SH-SY5Y (cell line): ENCODE measurements around the gene EID1.

ENCODE experiments used
- GATA2 ChIP-seq: IDR thresholded peaks from 2 replicates; pipeline ENCODE4 v1.6.1; 2011; ENCODE audit warnings: mild to moderate bottlenecking, low read depth, low read length
- GATA3 ChIP-seq: IDR thresholded peaks from 2 replicates; pipeline ENCODE4 v1.6.1; 2011; ENCODE audit warnings: low read depth, mild to moderate bottlenecking, low read length, moderate library complexity

Gene EID1

GRCh38 chr15:48888191-48888590 is 10.3 kb downstream of the EID1 start:
- TF ChIP-seq GATA3 (no peak), GATA2 (no peak)

GRCh38 chr15:48888836-48889235 is 10.9 kb downstream of the EID1 start:
- TF ChIP-seq GATA2 (no peak), GATA3 (no peak)

DNA sequence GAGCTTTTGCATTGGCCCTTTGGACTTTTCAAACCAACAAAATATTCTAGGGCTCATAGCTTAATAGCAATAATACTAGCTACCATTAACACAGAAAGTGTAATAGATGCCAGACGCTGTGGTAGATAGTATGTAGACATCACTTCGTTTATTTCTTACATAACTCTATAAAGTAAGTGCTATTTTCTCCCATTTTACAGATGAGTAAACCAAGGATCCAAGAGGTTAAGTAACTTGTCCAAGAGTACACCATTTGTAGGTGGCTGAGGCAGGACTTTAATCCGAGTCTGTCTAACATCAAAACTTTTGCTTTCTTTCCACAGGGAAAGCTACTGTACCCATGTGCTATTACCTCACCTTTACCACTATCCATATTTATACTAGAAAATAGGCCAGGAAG is 12.0 kb downstream of the EID1 start:
- TF ChIP-seq GATA3 (no peak), GATA2 (no peak)

GRCh38 chr15:48890375-48890972 is 12.5 kb downstream of the EID1 start:
- TF ChIP-seq GATA3 (no peak), GATA2 (no peak)

DNA sequence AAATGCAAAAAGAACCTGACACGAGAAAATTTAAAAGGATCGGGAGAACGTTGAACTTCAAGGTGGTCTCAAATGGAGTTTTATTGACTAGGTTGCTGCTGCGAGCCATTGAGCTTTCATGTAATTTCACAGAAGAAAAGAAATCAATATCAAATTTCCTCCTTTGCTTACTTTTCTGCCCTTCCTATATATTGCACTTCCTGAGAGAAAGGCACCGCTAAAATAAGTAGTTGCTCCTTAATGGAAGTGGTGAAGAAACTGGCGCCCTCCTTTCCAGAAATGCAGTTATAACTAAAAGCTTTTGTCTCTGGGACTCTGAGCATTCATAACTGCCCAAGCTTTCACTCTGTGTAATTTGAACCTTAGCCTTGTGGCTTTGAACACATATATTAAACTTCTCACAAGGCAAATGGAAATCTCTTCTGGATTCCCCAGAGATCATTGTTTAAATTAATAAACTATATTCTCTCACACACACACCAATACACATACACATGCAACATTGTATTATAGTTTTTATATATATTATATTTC is 13.4 kb downstream of the EID1 start:
- no peak for TF ChIP-seq GATA3
- TF ChIP-seq GATA2 = no peak

DNA sequence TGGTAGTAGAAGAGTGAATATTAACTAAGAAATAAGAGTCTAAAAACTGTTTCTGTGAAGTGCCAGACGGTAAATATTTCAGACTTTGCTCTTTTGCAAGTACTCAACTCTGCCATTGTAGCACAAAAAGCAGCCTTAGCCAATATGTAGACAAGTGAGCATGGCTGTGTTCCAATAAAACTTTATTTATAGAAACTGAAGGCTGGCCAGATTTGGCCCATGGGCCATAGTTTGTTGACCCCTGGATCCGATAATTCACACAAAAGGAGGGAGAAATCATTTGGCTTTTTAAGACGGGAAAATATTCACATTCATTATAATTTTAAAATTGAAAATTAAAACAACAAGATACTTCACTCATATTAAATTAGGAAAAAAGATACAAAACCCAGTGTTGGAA is 15.4 kb downstream of the EID1 start:
- no peak for TF ChIP-seq GATA2
- no peak for TF ChIP-seq GATA3

- TF ChIP-seq GATA2 (no peak), GATA3 (no peak)
These were observed 19.2 kb downstream of the EID1 start for GRCh38 chr15:48896869-48897814.

GRCh38 chr15:48898032-48898431 is 20.1 kb downstream of the EID1 start:
- no peak for TF ChIP-seq GATA2
- TF ChIP-seq GATA3 = no peak

GRCh38 chr15:48898446-48898845 is 20.5 kb downstream of the EID1 start:
- TF ChIP-seq GATA2 = no peak
- TF ChIP-seq GATA3 = no peak

DNA sequence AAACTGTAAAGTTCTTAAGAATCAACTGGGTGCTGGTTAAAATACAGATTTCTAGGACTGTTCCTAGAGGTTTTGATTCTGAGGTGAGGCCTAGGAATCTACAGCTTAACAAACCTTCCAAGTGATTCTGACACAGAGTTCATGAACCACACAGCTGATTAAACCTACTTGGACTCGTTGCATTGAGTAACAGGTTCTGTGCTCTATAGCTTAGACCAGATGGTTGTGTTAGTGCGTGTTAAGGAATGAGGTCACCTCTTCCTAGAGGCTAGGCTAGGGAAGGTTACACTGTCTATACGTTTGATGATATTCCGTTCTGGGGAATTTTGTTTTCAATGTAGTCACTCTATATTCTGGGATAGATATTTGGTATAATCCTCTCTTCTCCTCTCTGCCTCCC is 21.9 kb downstream of the EID1 start:
- TF ChIP-seq GATA2 (no peak), GATA3 (no peak)

- no peak for TF ChIP-seq GATA2
- TF ChIP-seq GATA3 = no peak
These were observed 26.8 kb downstream of the EID1 start for GRCh38 chr15:48904758-48905157.

DNA sequence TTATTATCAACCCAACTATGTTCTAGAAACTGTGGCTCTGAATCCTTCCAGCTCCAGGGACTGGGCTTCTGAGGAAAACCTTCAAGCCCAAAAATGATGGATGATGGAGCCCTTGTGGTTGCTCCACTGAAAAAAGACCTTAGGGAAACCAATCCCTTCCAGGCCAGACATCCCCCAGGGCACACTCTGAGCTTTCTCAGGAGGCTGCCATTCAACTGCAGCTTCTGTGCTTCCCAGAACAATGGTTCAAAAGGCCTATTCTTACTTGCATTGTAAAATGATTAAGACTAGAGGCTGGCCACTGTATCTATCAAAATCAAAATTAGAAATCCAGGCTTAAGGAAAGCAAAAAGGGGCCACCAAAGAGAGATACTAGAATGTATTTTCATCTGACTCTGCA is 27.3 kb downstream of the EID1 start:
- TF ChIP-seq GATA3 (no peak), GATA2 (no peak)

- TF ChIP-seq GATA3 (no peak), GATA2 (no peak)
These were observed 27.9 kb downstream of the EID1 start for GRCh38 chr15:48905847-48906246.

GRCh38 chr15:48913141-48913540 is 35.2 kb downstream of the EID1 start:
- TF ChIP-seq GATA3 (no peak), GATA2 (no peak)

DNA sequence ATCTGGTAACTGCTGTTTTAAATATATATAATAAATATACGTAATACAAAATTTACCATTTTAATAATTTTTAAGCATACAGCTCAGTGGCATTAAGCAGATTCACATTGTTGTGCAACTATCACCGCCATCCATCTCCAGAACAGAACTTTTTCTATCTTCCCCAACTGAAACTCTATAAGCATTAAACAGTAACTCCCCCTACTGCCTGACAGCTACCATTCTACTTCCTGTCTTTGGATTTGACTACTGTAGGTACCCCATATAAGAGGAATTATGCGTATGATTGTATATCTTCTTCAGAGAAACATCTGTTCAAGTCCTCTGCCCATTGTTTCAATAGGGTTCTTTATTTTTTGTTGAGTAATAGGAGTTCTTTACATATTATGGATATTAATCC is 36.8 kb downstream of the EID1 start:
- no peak for TF ChIP-seq GATA3
- TF ChIP-seq GATA2 = no peak

GRCh38 chr15:48915861-48916260 is 37.9 kb downstream of the EID1 start:
- TF ChIP-seq GATA3 (no peak), GATA2 (no peak)
